Kidney (tissue), 14 donors: ENCODE data around the gene MRPL49. TPM values are rescaled to one million over a fixed set of nuclear protein-coding genes. Genes with fewer than 3 reads are reported as not detected.

ENCODE experiments used
- DNase-seq, 5 donors: peaks; one replicate each; pipeline ENCODE4 v3.0.0-alpha.2; 2013 to 2020
- FAIRE-seq: peaks from 2 replicates; lab custom pipeline; 2012; peaks lifted over from hg19 to GRCh38; lab: Jason Lieb, UNC
- H3K27ac ChIP-seq, 2 donors: one replicate each; pipeline ENCODE4 v1.7.0; 2013; ENCODE audit warnings: low read depth in 2 of 2, low read length in 2 of 2, inconsistent platforms in 1 of 2
- H3K27me3 ChIP-seq: one replicate; pipeline ENCODE4 v1.7.1; 2013; ENCODE audit warnings: low read length, inconsistent platforms; ENCODE audit not compliant: control insufficient read depth, insufficient read depth
- H3K36me3 ChIP-seq, 3 donors: one replicate each; pipeline versions ENCODE4 v1.7.0 to v1.7.1; 2013; ENCODE audit warnings: low read length in 3 of 3, control low read depth in 1 of 3, inconsistent platforms in 1 of 3; ENCODE audit not compliant: insufficient read depth in 3 of 3, control insufficient read depth in 2 of 3
- H3K4me1 ChIP-seq, 3 donors: one replicate each; pipeline versions ENCODE4 v1.7.0 to v1.7.1; 2013; ENCODE audit warnings: low read length in 3 of 3, inconsistent platforms in 1 of 3, low read depth in 1 of 3; ENCODE audit not compliant: control insufficient read depth in 2 of 3, insufficient read depth in 2 of 3
- H3K4me3 ChIP-seq, 3 donors: one replicate each; pipeline versions ENCODE4 v1.7.0 to v1.8.1; 2013; ENCODE audit warnings: low read length in 3 of 3, control low read depth in 1 of 3, inconsistent platforms in 1 of 3
- H3K9ac ChIP-seq, 3 donors: one replicate each; pipeline versions ENCODE4 v1.7.0 to v1.7.1; 2013; ENCODE audit warnings: low read length in 3 of 3, control low read depth in 1 of 3, inconsistent platforms in 1 of 3
- H3K9me3 ChIP-seq, 3 donors: one replicate each; pipeline versions ENCODE4 v1.7.0 to v1.7.1; 2013; ENCODE audit warnings: low read length in 3 of 3, control low read depth in 1 of 3, inconsistent platforms in 1 of 3; ENCODE audit not compliant: control insufficient read depth in 2 of 3, insufficient read depth in 1 of 3
- CTCF ChIP-seq: IDR thresholded peaks from 3 replicates; pipeline ENCODE4 v1.5.1; 2012; ENCODE audit warnings: mild to moderate bottlenecking, moderate library complexity, borderline replicate concordance; ENCODE audit not compliant: insufficient read depth; ENCODE audit errors: extremely low read depth
- intact Hi-C: fragments of 100-400 bp; cut with DNase I; formaldehyde crosslinking; loops from one replicate; pipeline ENCODE4 v1.11.1; 2022
- polyA plus RNA-seq: library from polyadenylated mRNA; stranded (reverse); fragments of 350-450 nt; fragmentation: Illumina TruSeq; extraction: RNeasy Lipid Tissue Mini Kit (QIAGEN cat#74804); gene quantifications from one replicate; pipeline ENCODE4 v1.2.3, GENCODE V29; 2014; ENCODE audit warnings: low read depth, low replicate concordance; ENCODE audit not compliant: insufficient read depth
- total RNA-seq: library from RNA; stranded (reverse); fragmentation: NEBNext Ultra II Directional; extraction: Animal tissue kit (Norgen Biotek cat#: 25700); gene quantifications from one replicate; pipeline ENCODE4 v1.2.1, GENCODE V29; 2021
- donor health status: control.
- donor health status: control.
- donor health status: control.
- donor health status: control.
- donor health status: control.
- donor health status: DM: yes; HTN: yes; CAD: no.
- donor health status: Normal renal cell carcinoma (clear cell type).

Gene MRPL49
- total and polyA plus RNA-seq, 2 donors from 2014 or later, result 53.3 to 76.7 TPM

- H3K4me1 ChIP-seq, result peaks cover 2 to 13% (median 11%) of the 10 kb centered on the region in 3 donors
- no peak overlapping the region for H3K27ac ChIP-seq
- no peak for TF ChIP-seq CTCF
- FAIRE-seq, result no peak
- H3K4me3 ChIP-seq, result no peak overlapping the region
- H3K27me3 ChIP-seq, result no peaks in the 10 kb centered on the region
- H3K9ac ChIP-seq, result no peak overlapping the region
- H3K9me3 ChIP-seq, result no peaks in the 10 kb centered on the region
- peak in 2 of 5 donors; percentile 5 to 12 for DNase-seq
- H3K36me3 ChIP-seq, result peaks cover 7 to 62% (median 28%) of the 10 kb centered on the region in 3 donors
- intact Hi-C loops, result no loop called here
Measured at GRCh38 chr11:65124480-65125196, 2.5 kb downstream of the MRPL49 start.

- peaks cover 7 to 63% (median 25%) of the 10 kb centered on the region in 3 donors for H3K36me3 ChIP-seq
- no peaks in the 10 kb centered on the region for H3K9me3 ChIP-seq
- no peak overlapping the region for H3K4me3 ChIP-seq
- intact Hi-C loops, result no loop called here
- TF ChIP-seq CTCF, result no peak
- DNase-seq (peak in 1 of 5 donors; percentile 4), FAIRE-seq (no peak)
- H3K4me1 ChIP-seq, result peaks cover 2 to 13% (median 11%) of the 10 kb centered on the region in 3 donors
- no peak overlapping the region for H3K9ac ChIP-seq
- no peaks in the 10 kb centered on the region for H3K27me3 ChIP-seq
- H3K27ac ChIP-seq, result no peak overlapping the region
Measured at GRCh38 chr11:65125197-65126056, 3.3 kb downstream of the MRPL49 start.

- intact Hi-C loops, result no loop called here
- no peak overlapping the region for H3K27ac ChIP-seq
- H3K4me1 ChIP-seq, result peaks cover 0 to 7% (median 3%) of the 10 kb centered on the region in 3 donors
- no peak for TF ChIP-seq CTCF
- H3K27me3 ChIP-seq, result no peaks in the 10 kb centered on the region
- no peak overlapping the region for H3K4me3 ChIP-seq
- FAIRE-seq, result no peak
- H3K36me3 ChIP-seq, result peaks cover 5 to 68% (median 29%) of the 10 kb centered on the region in 3 donors
- H3K9ac ChIP-seq, result no peak overlapping the region
- peak in 2 of 5 donors; percentile 1 to 33 for DNase-seq
- H3K9me3 ChIP-seq, result no peaks in the 10 kb centered on the region
Measured at GRCh38 chr11:65126624-65127274, 4.6 kb downstream of the MRPL49 start.
